A549 (cell line): ENCODE data around the gene SCUBE1.

ENCODE experiments used
- EP300 ChIP-seq, 2 experiments: fragments of >200 bp; sonication (Bioruptor Twin); formaldehyde crosslinking; IDR thresholded peaks; 2 replicates in 1 of 2; 3 replicates in 1 of 2; pipeline ENCODE4 v1.6.1; 2016 to 2017
- NR3C1 ChIP-seq: fragments of >200 bp; sonication (Bioruptor Twin); formaldehyde crosslinking; IDR thresholded peaks from 3 replicates; pipeline ENCODE4 v1.6.1; 2017
- POLR2A ChIP-seq: IDR thresholded peaks from 2 replicates; pipeline ENCODE4 v1.6.1; 2012; ENCODE audit warnings: mild to moderate bottlenecking, low read length
- RAD21 ChIP-seq, 2 experiments: fragments of >200 bp in 1 of 2; sonication (Bioruptor Twin) in 1 of 2; formaldehyde crosslinking in 1 of 2; IDR thresholded peaks in 1 of 2; conservative IDR thresholded peaks in 1 of 2; 2 replicates in 1 of 2; 3 replicates in 1 of 2; pipeline ENCODE4 v1.6.1; 2012 to 2018; ENCODE audit warnings: inconsistent platforms in 1 of 2
- RCOR1 ChIP-seq: fragments of 150-350 bp; IDR thresholded peaks from 2 replicates; pipeline ENCODE4 v1.6.1; 2014; ENCODE audit warnings: antibody characterized with exemption, low read length, low read depth
- RNF2 ChIP-seq: fragments of 200-600 bp; sonication (generic); IDR thresholded peaks from 2 replicates; pipeline ENCODE4 v1.6.1; 2016; ENCODE audit warnings: low read depth, mild to moderate bottlenecking, antibody characterized with exemption, moderate library complexity, borderline replicate concordance
- TF ChIP-seq, protein P1 (sequence below): fragments of >200 bp; sonication (Bioruptor Twin); formaldehyde crosslinking; IDR thresholded peaks from 3 replicates; pipeline ENCODE4 v1.5.1; 2016
- TF ChIP-seq, protein P2 (sequence below): IDR thresholded peaks from 2 replicates; pipeline ENCODE4 v1.6.1; 2012

DNA sequence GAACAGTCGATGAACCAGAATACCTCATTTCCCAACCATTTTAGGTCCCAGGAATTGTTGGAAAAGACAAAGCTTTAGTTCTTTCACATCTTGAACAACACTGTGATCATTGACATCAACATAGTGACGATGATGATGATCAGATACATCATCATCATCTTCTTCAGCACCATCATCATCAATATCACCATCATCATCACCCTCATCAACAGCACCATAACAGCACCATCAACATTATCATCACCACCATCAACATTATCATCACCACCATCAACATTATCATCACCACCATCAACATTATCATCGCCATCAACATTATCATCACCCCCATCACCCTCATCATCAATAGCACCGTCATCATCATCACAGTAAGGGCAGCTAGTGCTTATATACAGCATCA is 8.8 kb downstream of the SCUBE1 start:
- TF ChIP-seq, protein P1, sequence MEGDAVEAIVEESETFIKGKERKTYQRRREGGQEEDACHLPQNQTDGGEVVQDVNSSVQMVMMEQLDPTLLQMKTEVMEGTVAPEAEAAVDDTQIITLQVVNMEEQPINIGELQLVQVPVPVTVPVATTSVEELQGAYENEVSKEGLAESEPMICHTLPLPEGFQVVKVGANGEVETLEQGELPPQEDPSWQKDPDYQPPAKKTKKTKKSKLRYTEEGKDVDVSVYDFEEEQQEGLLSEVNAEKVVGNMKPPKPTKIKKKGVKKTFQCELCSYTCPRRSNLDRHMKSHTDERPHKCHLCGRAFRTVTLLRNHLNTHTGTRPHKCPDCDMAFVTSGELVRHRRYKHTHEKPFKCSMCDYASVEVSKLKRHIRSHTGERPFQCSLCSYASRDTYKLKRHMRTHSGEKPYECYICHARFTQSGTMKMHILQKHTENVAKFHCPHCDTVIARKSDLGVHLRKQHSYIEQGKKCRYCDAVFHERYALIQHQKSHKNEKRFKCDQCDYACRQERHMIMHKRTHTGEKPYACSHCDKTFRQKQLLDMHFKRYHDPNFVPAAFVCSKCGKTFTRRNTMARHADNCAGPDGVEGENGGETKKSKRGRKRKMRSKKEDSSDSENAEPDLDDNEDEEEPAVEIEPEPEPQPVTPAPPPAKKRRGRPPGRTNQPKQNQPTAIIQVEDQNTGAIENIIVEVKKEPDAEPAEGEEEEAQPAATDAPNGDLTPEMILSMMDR, result no peak
- TF ChIP-seq EP300 (IDR thresholded peaks at IDR 0.05) (no peak), RNF2 (no peak), RAD21 (conservative IDR thresholded peaks at IDR 0.05 in 1 of 2, IDR thresholded peaks at IDR 0.05 in 1 of 2) (no peak), POLR2A (no peak), NR3C1 (no peak), RCOR1 (no peak)
- TF ChIP-seq, protein P2, sequence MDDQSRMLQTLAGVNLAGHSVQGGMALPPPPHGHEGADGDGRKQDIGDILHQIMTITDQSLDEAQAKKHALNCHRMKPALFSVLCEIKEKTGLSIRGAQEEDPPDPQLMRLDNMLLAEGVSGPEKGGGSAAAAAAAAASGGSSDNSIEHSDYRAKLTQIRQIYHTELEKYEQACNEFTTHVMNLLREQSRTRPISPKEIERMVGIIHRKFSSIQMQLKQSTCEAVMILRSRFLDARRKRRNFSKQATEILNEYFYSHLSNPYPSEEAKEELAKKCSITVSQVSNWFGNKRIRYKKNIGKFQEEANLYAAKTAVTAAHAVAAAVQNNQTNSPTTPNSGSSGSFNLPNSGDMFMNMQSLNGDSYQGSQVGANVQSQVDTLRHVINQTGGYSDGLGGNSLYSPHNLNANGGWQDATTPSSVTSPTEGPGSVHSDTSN, result no peak
